Dendritic cell treated with granulocyte-macrophage colony-stimulating factor and Interleukin-4, amounts not matched to agents 40 ng/mL and 50 ng/mL, for 4 days (primary cell): Measurements from ENCODE around the gene EIF2B4.
A peak's percentile ranks its signal among the peaks of the same experiment; 100 is the strongest.

Experiments used
- H3K27ac Mint-ChIP-seq: one replicate; pipeline ENCODE4 v1.8.0; 2022; ENCODE audit warnings: mild to moderate bottlenecking, mixed read lengths
- H3K27me3 Mint-ChIP-seq: one replicate; pipeline ENCODE4 v1.8.0; 2022; ENCODE audit warnings: mild to moderate bottlenecking, mixed read lengths
- H3K36me3 Mint-ChIP-seq: one replicate; pipeline ENCODE4 v1.8.0; 2022; ENCODE audit warnings: low read depth, mixed read lengths
- H3K4me1 Mint-ChIP-seq: one replicate; pipeline ENCODE4 v1.8.0; 2022; ENCODE audit warnings: low read depth, mixed read lengths
- H3K4me3 Mint-ChIP-seq: one replicate; pipeline ENCODE4 v1.8.0; 2022; ENCODE audit warnings: mild to moderate bottlenecking, moderate library complexity, mixed read lengths
- H3K9me3 Mint-ChIP-seq: one replicate; pipeline ENCODE4 v1.8.0; 2022; ENCODE audit warnings: mixed read lengths
- intact Hi-C: fragments of 100-400 bp; cut with micrococcal nuclease; formaldehyde crosslinking; loops from one replicate; pipeline ENCODE4 v1.15.0; 2022

Gene EIF2B4

GRCh38 chr2:27370026-27370815 lies at the start of gene EIF2B4, which contains the start of gene SNX17:
EIF2B4 (minus strand) TSS chr2:27370338; CDS start chr2:27370314, 24 bp downstream.
SNX17 (plus strand) TSS chr2:27370616; CDS start chr2:27370744, 128 bp downstream.
- Mint-ChIP-seq H3K4me1 (peaks cover 58% of the 10 kb centered on the region), H3K27me3 (no peaks in the 10 kb centered on the region), H3K4me3 (peak within 1 kb of the TSS; percentile 98), H3K27ac (peak within 1 kb of the TSS; percentile 95), H3K9me3 (no peaks in the 10 kb centered on the region), H3K36me3 (peaks cover 97% of the 10 kb centered on the region)
- intact Hi-C loops: loop anchor here (1.0 to 5.0 kb wide), 3 partner anchors 14 to 59 kb away; partner anchors contain the start of genes GTF3C2, NRBP1 and PPM1G

- no peak overlapping the region for H3K27ac Mint-ChIP-seq
Measured at GRCh38 chr2:27416151-27416550, 46.0 kb upstream of the EIF2B4 start.

GRCh38 chr2:27412419-27413152 lies 42.4 kb upstream of the EIF2B4 start:
- H3K4me1 Mint-ChIP-seq: peaks cover 24% of the 10 kb centered on the region
- no peak overlapping the region for H3K4me3 Mint-ChIP-seq
- H3K9me3 Mint-ChIP-seq: no peaks in the 10 kb centered on the region
- peaks cover 3% of the 10 kb centered on the region for H3K27me3 Mint-ChIP-seq
- intact Hi-C loops: no loop called here
- peak overlapping the region; percentile 47 for H3K27ac Mint-ChIP-seq
- peaks cover 14% of the 10 kb centered on the region for H3K36me3 Mint-ChIP-seq

More at GRCh38 chr2:27416151-27416550, 46.0 kb upstream of the EIF2B4 start:
- no peaks in the 10 kb centered on the region for H3K36me3 Mint-ChIP-seq
- no peaks in the 10 kb centered on the region for H3K9me3 Mint-ChIP-seq
- intact Hi-C loops: no loop called here
- peaks cover 5% of the 10 kb centered on the region for H3K4me1 Mint-ChIP-seq
- H3K27me3 Mint-ChIP-seq: peaks cover 7% of the 10 kb centered on the region
- no peak overlapping the region for H3K4me3 Mint-ChIP-seq

- H3K36me3 Mint-ChIP-seq: peaks cover 45% of the 10 kb centered on the region
- no peaks in the 10 kb centered on the region for H3K9me3 Mint-ChIP-seq
- peak within 1 kb of the TSS; percentile 96 for H3K4me3 Mint-ChIP-seq
- H3K27me3 Mint-ChIP-seq: peaks cover 3% of the 10 kb centered on the region
- intact Hi-C loops: loop anchor here (1.0 to 10.0 kb wide), 5 partner anchors 19 to 175 kb away; partner anchors contain the start of genes EIF2B4, IFT172, NRBP1 and SNX17
- peak within 1 kb of the TSS; percentile 94 for H3K27ac Mint-ChIP-seq
- H3K4me1 Mint-ChIP-seq: peaks cover 40% of the 10 kb centered on the region
Measured at GRCh38 chr2:27409321-27410073, 39.4 kb upstream of the EIF2B4 start, which contains the start of gene PPM1G. PPM1G (minus strand) TSS chr2:27409591; CDS start chr2:27409422, 169 bp downstream.

GRCh38 chr2:27408601-27409320 lies 38.6 kb upstream of the EIF2B4 start:
- H3K36me3 Mint-ChIP-seq: peaks cover 51% of the 10 kb centered on the region
- peaks cover 40% of the 10 kb centered on the region for H3K4me1 Mint-ChIP-seq
- peak overlapping the region; percentile 94 for H3K27ac Mint-ChIP-seq
- intact Hi-C loops: loop anchor here (1.0 to 10.0 kb wide), 5 partner anchors 20 to 176 kb away; partner anchors contain the start of genes EIF2B4, IFT172, NRBP1 and SNX17
- no peaks in the 10 kb centered on the region for H3K9me3 Mint-ChIP-seq
- H3K27me3 Mint-ChIP-seq: peaks cover 3% of the 10 kb centered on the region
- peak overlapping the region; percentile 96 for H3K4me3 Mint-ChIP-seq

GRCh38 chr2:27407798-27408491 lies 37.8 kb upstream of the EIF2B4 start:
- Mint-ChIP-seq H3K36me3 (peaks cover 51% of the 10 kb centered on the region), H3K9me3 (no peaks in the 10 kb centered on the region), H3K4me1 (peaks cover 40% of the 10 kb centered on the region), H3K27ac (peak overlapping the region; percentile 94), H3K4me3 (peak overlapping the region; percentile 96), H3K27me3 (peaks cover 3% of the 10 kb centered on the region)
- intact Hi-C loops: loop anchor here (5.0 to 10.0 kb wide), 2 partner anchors 36 to 177 kb away; partner anchors contain the start of genes EIF2B4, SNX17 and ZNF512

- Mint-ChIP-seq H3K36me3 (peaks cover 45% of the 10 kb centered on the region), H3K4me3 (no peak overlapping the region), H3K9me3 (no peaks in the 10 kb centered on the region), H3K4me1 (no peaks in the 10 kb centered on the region), H3K27me3 (no peaks in the 10 kb centered on the region), H3K27ac (no peak overlapping the region)
- intact Hi-C loops: loop anchor here (10.0 kb wide), 1 partner anchor 184 kb away; the partner anchor contains the start of gene ZNF512
Measured at GRCh38 chr2:27400348-27401135, 30.4 kb upstream of the EIF2B4 start.

- H3K4me1 Mint-ChIP-seq: no peaks in the 10 kb centered on the region
- H3K36me3 Mint-ChIP-seq: peaks cover 32% of the 10 kb centered on the region
- H3K4me3 Mint-ChIP-seq: no peak overlapping the region
- H3K27ac Mint-ChIP-seq: peak overlapping the region; percentile 3
- no peaks in the 10 kb centered on the region for H3K27me3 Mint-ChIP-seq
- H3K9me3 Mint-ChIP-seq: no peaks in the 10 kb centered on the region
- intact Hi-C loops: no loop called here
Measured at GRCh38 chr2:27398962-27399361, 28.8 kb upstream of the EIF2B4 start.

- H3K9me3 Mint-ChIP-seq: no peaks in the 10 kb centered on the region
- no peak overlapping the region for H3K27ac Mint-ChIP-seq
- H3K27me3 Mint-ChIP-seq: no peaks in the 10 kb centered on the region
- H3K4me1 Mint-ChIP-seq: no peaks in the 10 kb centered on the region
- H3K36me3 Mint-ChIP-seq: peaks cover 41% of the 10 kb centered on the region
- H3K4me3 Mint-ChIP-seq: no peak overlapping the region
- intact Hi-C loops: no loop called here
Measured at GRCh38 chr2:27393225-27393624, 23.1 kb upstream of the EIF2B4 start.

- Mint-ChIP-seq H3K27ac (no peak overlapping the region), H3K27me3 (no peaks in the 10 kb centered on the region), H3K4me3 (no peak overlapping the region), H3K9me3 (no peaks in the 10 kb centered on the region), H3K4me1 (peaks cover under 1% of the 10 kb centered on the region), H3K36me3 (peaks cover 54% of the 10 kb centered on the region)
- intact Hi-C loops: no loop called here
Measured at GRCh38 chr2:27390822-27391679, 20.9 kb upstream of the EIF2B4 start.

- Mint-ChIP-seq H3K36me3 (peaks cover 91% of the 10 kb centered on the region), H3K27me3 (no peaks in the 10 kb centered on the region)
Measured at GRCh38 chr2:27381577-27382181, 11.5 kb upstream of the EIF2B4 start.

More at GRCh38 chr2:27381577-27382181, 11.5 kb upstream of the EIF2B4 start:
- no peaks in the 10 kb centered on the region for H3K9me3 Mint-ChIP-seq
- H3K4me3 Mint-ChIP-seq: peak overlapping the region; percentile 27
- peak overlapping the region; percentile 97 for H3K27ac Mint-ChIP-seq
- intact Hi-C loops: no loop called here
- peaks cover 81% of the 10 kb centered on the region for H3K4me1 Mint-ChIP-seq
